Stimulated activated naive CD4-positive, alpha-beta T cell treated with Interleukin-2 at 50 U/mL for 16 hours (primary cell): Measurements from ENCODE around the gene PPP1R12A.

Experiments
- DNase-seq: peaks from one replicate; lab custom pipeline; 2025; lab: John Stamatoyannopoulos, UW

Gene PPP1R12A

GRCh38 chr12:79766705-79767464 lies 168.0 kb downstream of the PPP1R12A start:
- no peak for DNase-seq

- no peak for DNase-seq
Measured at GRCh38 chr12:79765157-79765556, 169.7 kb downstream of the PPP1R12A start.

GRCh38 chr12:79764641-79765040 lies 170.3 kb downstream of the PPP1R12A start:
- DNase-seq, result no peak

GRCh38 chr12:79763766-79764452 lies 171.0 kb downstream of the PPP1R12A start:
- DNase-seq, result no peak

GRCh38 chr12:79761341-79761740 lies 173.6 kb downstream of the PPP1R12A start:
- no peak for DNase-seq

- DNase-seq, result no peak
Measured at GRCh38 chr12:79747274-79747673, 187.6 kb downstream of the PPP1R12A start.

GRCh38 chr12:79737875-79738718 lies 196.8 kb downstream of the PPP1R12A start:
- no peak for DNase-seq

GRCh38 chr12:79732638-79733037 lies 202.3 kb downstream of the PPP1R12A start:
- no peak for DNase-seq

- DNase-seq, result no peak
Measured at GRCh38 chr12:79725987-79726386, 208.9 kb downstream of the PPP1R12A start.
